K562 (cell line): ENCODE results near the gene CTXN1. TPM values are rescaled to one million over a fixed set of nuclear protein-coding genes. Genes with fewer than 3 reads are reported as not detected.

ENCODE experiments used
- CBFB ChIP-seq: sonication (generic); formaldehyde crosslinking; IDR thresholded peaks from 2 replicates; pipeline ENCODE4 v1.4.0; 2020; ENCODE audit warnings: mild to moderate bottlenecking, missing genetic modification reagents
- CC2D1A ChIP-seq: fragments of 450-650 bp; IDR thresholded peaks from 2 replicates; pipeline ENCODE4 v1.6.1; 2017; ENCODE audit warnings: mild to moderate bottlenecking
- CHD2 ChIP-seq: IDR thresholded peaks from 2 replicates; pipeline ENCODE4 v1.6.1; 2011; ENCODE audit warnings: low read depth, low read length
- CTCFL ChIP-seq: IDR thresholded peaks from 2 replicates; pipeline ENCODE4 v1.6.1; 2011; ENCODE audit warnings: borderline replicate concordance, low read depth, mild to moderate bottlenecking, moderate library complexity, low read length; ENCODE audit not compliant: insufficient read depth, poor library complexity, severe bottlenecking
- ELF1 ChIP-seq: fragments of 200-800 bp; sonication (Bioruptor generic); IDR thresholded peaks from 2 replicates; pipeline ENCODE4 v1.6.1; 2016; ENCODE audit warnings: missing genetic modification characterization, missing compliant biosample characterization
- FOS ChIP-seq: IDR thresholded peaks from 3 replicates; pipeline ENCODE4 v1.6.1; 2011; ENCODE audit not compliant: insufficient read length; ENCODE audit errors: extremely low read depth
- FOXP4 ChIP-seq: sonication (generic); formaldehyde crosslinking; IDR thresholded peaks from 2 replicates; pipeline ENCODE4 v1.8.0; 2022; ENCODE audit warnings: mild to moderate bottlenecking, missing genetic modification reagents, borderline replicate concordance
- GATAD2A ChIP-seq: fragments of 450-650 bp; IDR thresholded peaks from 2 replicates; pipeline ENCODE4 v1.6.1; 2017
- HIVEP1 ChIP-seq: fragments of 250-450 bp; sonication (Bioruptor Pico); IDR thresholded peaks from 2 replicates; pipeline ENCODE4 v1.4.0; 2020; ENCODE audit warnings: mild to moderate bottlenecking
- LCOR ChIP-seq: sonication (generic); formaldehyde crosslinking; IDR thresholded peaks from 2 replicates; pipeline ENCODE4 v1.8.0; 2022; ENCODE audit warnings: mild to moderate bottlenecking, missing genetic modification reagents
- MCM5 ChIP-seq: fragments of 450-650 bp; IDR thresholded peaks from 2 replicates; pipeline ENCODE4 v1.6.1; 2016; ENCODE audit warnings: low read depth
- MCM7 ChIP-seq, 2 experiments: fragments of 450-650 bp; IDR thresholded peaks; 2 replicates each; pipeline ENCODE4 v1.6.1; 2016 to 2018
- MTA1 ChIP-seq: fragments of 450-650 bp; IDR thresholded peaks from 2 replicates; pipeline ENCODE4 v1.6.1; 2017; ENCODE audit warnings: borderline replicate concordance
- NR0B1 ChIP-seq: fragments of 450-650 bp; IDR thresholded peaks from one replicate; pipeline ENCODE4 v1.6.1; 2018; ENCODE audit warnings: mild to moderate bottlenecking, moderate library complexity; ENCODE audit not compliant: partially characterized antibody
- NR3C1 ChIP-seq: sonication (generic); formaldehyde crosslinking; IDR thresholded peaks from 2 replicates; pipeline ENCODE4 v1.8.1; 2022; ENCODE audit warnings: missing genetic modification reagents
- PHB ChIP-seq: fragments of 250-450 bp; sonication (Bioruptor Pico); IDR thresholded peaks from 2 replicates; pipeline ENCODE4 v1.5.0; 2021
- SOX6 ChIP-seq: fragments of 450-650 bp; IDR thresholded peaks from 2 replicates; pipeline ENCODE4 v1.6.1; 2014; ENCODE audit warnings: mild to moderate bottlenecking
- SPI1 ChIP-seq: IDR thresholded peaks from 2 replicates; pipeline ENCODE4 v1.6.1; 2011; ENCODE audit warnings: low read depth, low read length, control low read depth, borderline replicate concordance
- TRIM28 ChIP-seq: fragments of 450-650 bp; IDR thresholded peaks from 2 replicates; pipeline ENCODE4 v1.6.1; 2017
- U2AF2 ChIP-seq: fragments of 200-400 bp; formaldehyde crosslinking; optimal IDR thresholded peaks from 2 replicates; pipeline ENCODE3; 2017; ENCODE audit warnings: low read depth, mild to moderate bottlenecking, low read length
- ZNF23 ChIP-seq: fragments of 250-450 bp; sonication (Bioruptor Pico); IDR thresholded peaks from 2 replicates; pipeline ENCODE4 v1.4.0; 2020; ENCODE audit warnings: mild to moderate bottlenecking
- polyA plus RNA-seq, 8 experiments: library from polyadenylated mRNA; depleted of rRNA in 4 of 8; stranded (reverse) in 5 of 8; unstranded in 3 of 8; fragments of >200 nt; fragmentation: Nextera tagmentation in 2 of 8; fragmentation: Illumina TruSeq in 1 of 8; extraction: Ambion mirVana in 2 of 8; extraction: Trizol in 1 of 8; gene quantifications; 2 replicates each; pipeline versions ENCODE4 v1.2.1 to v1.2.3, GENCODE V29; 2011 to 2014; ENCODE audit warnings: inconsistent platforms in 1 of 8, missing spikeins in 1 of 8
- total RNA-seq, 7 experiments: library from RNA; depleted of rRNA in 6 of 7; stranded (reverse); fragments of >200 nt in 6 of 7; fragmentation: Illumina TruSeq in 2 of 7; extraction: Trizol in 2 of 7; gene quantifications; 2 replicates each; pipeline versions ENCODE4 v1.2.1 to v1.2.3, GENCODE V29; 2011 to 2021; ENCODE audit warnings: low replicate concordance in 1 of 7

CTXN1 gene
- total and polyA plus RNA-seq, 9 of the 15 experiments (the other 6 are each of a cell fraction or from before 2014, with no cell fraction given) = 0.15 to 37.4 (median 1.8) TPM; not detected in 2

- TF ChIP-seq NR3C1 (CRISPR knock-in tag) (no peak), SOX6 (peak; percentile 59), NR0B1 (no peak), MCM5 (no peak), ELF1 (tag) (no peak), PHB (no peak), FOXP4 (peak; percentile 88; the same call in 1 of the 2 replicates), LCOR (CRISPR knock-in tag) (no peak), CHD2 (no peak), MCM7 (IDR thresholded peaks at IDR 0.05) (no peak), CTCFL (peak; percentile 99), GATAD2A (no peak), ZNF23 (CRISPR knock-in tag) (no peak), TRIM28 (no peak), CC2D1A (no peak), MTA1 (no peak), FOS (no peak), SPI1 (no peak), U2AF2 (no peak), CBFB (no peak), HIVEP1 (no peak)
Observed at GRCh38 chr19:7903244-7904073, 22.5 kb downstream of the CTXN1 start, which contains the start of gene MAP2K7 (continued).
